CD4-positive, alpha-beta memory T cell (primary cell): ENCODE results near the gene PTPN20. TPM values are rescaled to one million over a fixed set of nuclear protein-coding genes. Genes with fewer than 3 reads are reported as not detected.
A peak's percentile ranks its signal among the peaks of the same experiment; 100 is the strongest.
"Not testable (repeated sequence)": the region's sequence is repeated elsewhere in the genome, so short reads cannot be mapped to it uniquely, and the experiment has no call there.

Experiments
- CTCF ChIA-PET: fragments of 350-600 bp; sonication (Branson Sonifier 250); formaldehyde crosslinking; loops from one replicate; lab custom pipeline; 2021; ENCODE audit warnings: inconsistent platforms; ENCODE audit not compliant: partially characterized antibody; lab: Charles Lee
- POLR2A ChIA-PET: fragments of 350-600 bp; sonication (Branson Sonifier 250); formaldehyde crosslinking; loops from one replicate; lab custom pipeline; 2021; ENCODE audit not compliant: partially characterized antibody; lab: Charles Lee
- DNase-seq, 5 donors: peaks; one replicate each; pipeline versions ENCODE4 v3.0.0 to v3.0.0-alpha.2; 2020 to 2022; ENCODE audit warnings: mixed read lengths in 1 of 5
- H3K27ac ChIP-seq: one replicate; pipeline ENCODE4 v1.7.0; 2013; ENCODE audit warnings: low read depth, low read length
- H3K27me3 ChIP-seq: 2 replicates; pipeline ENCODE4 v1.7.0; 2013; ENCODE audit warnings: mild to moderate bottlenecking, low read length, moderate library complexity; ENCODE audit not compliant: insufficient read depth
- H3K36me3 ChIP-seq: 2 replicates; pipeline ENCODE4 v1.7.0; 2013; ENCODE audit warnings: mild to moderate bottlenecking, low read length, moderate library complexity; ENCODE audit not compliant: insufficient read depth
- H3K4me1 ChIP-seq: 2 replicates; pipeline ENCODE4 v1.7.0; 2013; ENCODE audit warnings: mild to moderate bottlenecking, low read length, moderate library complexity; ENCODE audit not compliant: insufficient read depth
- H3K4me3 ChIP-seq, 2 donors: one replicate each; pipeline ENCODE4 v1.7.0; 2013; ENCODE audit warnings: low read length in 2 of 2, mild to moderate bottlenecking in 1 of 2
- H3K9me3 ChIP-seq, 2 donors: one replicate each; pipeline ENCODE4 v1.7.0; 2013; ENCODE audit warnings: low read length in 2 of 2, control low read depth in 1 of 2; ENCODE audit not compliant: control insufficient read depth in 1 of 2
- H3K27ac Mint-ChIP-seq, 7 donors: one replicate each; pipeline ENCODE4 v1.8.0; 2020 to 2021; ENCODE audit warnings: mixed read lengths in 7 of 7, mild to moderate bottlenecking in 6 of 7, inconsistent platforms in 3 of 7, moderate library complexity in 3 of 7
- H3K27me3 Mint-ChIP-seq, 2 donors: one replicate each; pipeline ENCODE4 v1.8.0; 2020 to 2021; ENCODE audit warnings: mixed read lengths in 2 of 2
- H3K36me3 Mint-ChIP-seq, 2 donors: one replicate each; pipeline ENCODE4 v1.8.0; 2020 to 2021; ENCODE audit warnings: mixed read lengths in 2 of 2, inconsistent platforms in 1 of 2, mild to moderate bottlenecking in 1 of 2
- H3K4me1 Mint-ChIP-seq, 4 donors: one replicate each; pipeline ENCODE4 v1.8.0; 2020 to 2021; ENCODE audit warnings: mixed read lengths in 4 of 4, mild to moderate bottlenecking in 1 of 4
- H3K4me3 Mint-ChIP-seq, 8 donors: one replicate each; pipeline ENCODE4 v1.8.0; 2020 to 2021; ENCODE audit warnings: mixed read lengths in 8 of 8, mild to moderate bottlenecking in 7 of 8, moderate library complexity in 6 of 8, inconsistent platforms in 3 of 8
- H3K9me3 Mint-ChIP-seq, 8 donors: one replicate each; pipeline ENCODE4 v1.8.0; 2020 to 2021; ENCODE audit warnings: mixed read lengths in 8 of 8, mild to moderate bottlenecking in 5 of 8, inconsistent platforms in 3 of 8, moderate library complexity in 1 of 8
- intact Hi-C: fragments of 100-400 bp; cut with micrococcal nuclease; formaldehyde crosslinking; loops from one replicate; pipeline ENCODE4 v1.15.1; 2023
- polyA plus RNA-seq, 2 donors: library from polyadenylated mRNA; unstranded; fragments of 300-500 nt; fragmentation: Illumina TruSeq; gene quantifications; one replicate each; pipeline ENCODE4 v1.2.3, GENCODE V29; 2021
- total RNA-seq, 2 experiments: library from RNA; stranded (reverse); gene quantifications; one replicate each; pipeline ENCODE4 v1.2.3, GENCODE V29; 2021

Gene PTPN20
- total and polyA plus RNA-seq, 4 experiments from 2014 or later: 0.67 to 1.9 (median 0.99) TPM

- intact Hi-C loops, CTCF ChIA-PET, H3K27me3 Mint-ChIP-seq, H3K36me3 ChIP-seq, H3K9me3 Mint-ChIP-seq, H3K27ac ChIP-seq, H3K27me3 ChIP-seq, H3K4me1 ChIP-seq, POLR2A ChIA-PET, H3K4me1 Mint-ChIP-seq, H3K4me3 Mint-ChIP-seq, DNase-seq, H3K9me3 ChIP-seq, H3K36me3 Mint-ChIP-seq, H3K27ac Mint-ChIP-seq, H3K4me3 ChIP-seq: not testable (repeated sequence)
These were observed 14.2 kb upstream of the PTPN20 start for GRCh38 chr10:46896762-46897692.

DNA sequence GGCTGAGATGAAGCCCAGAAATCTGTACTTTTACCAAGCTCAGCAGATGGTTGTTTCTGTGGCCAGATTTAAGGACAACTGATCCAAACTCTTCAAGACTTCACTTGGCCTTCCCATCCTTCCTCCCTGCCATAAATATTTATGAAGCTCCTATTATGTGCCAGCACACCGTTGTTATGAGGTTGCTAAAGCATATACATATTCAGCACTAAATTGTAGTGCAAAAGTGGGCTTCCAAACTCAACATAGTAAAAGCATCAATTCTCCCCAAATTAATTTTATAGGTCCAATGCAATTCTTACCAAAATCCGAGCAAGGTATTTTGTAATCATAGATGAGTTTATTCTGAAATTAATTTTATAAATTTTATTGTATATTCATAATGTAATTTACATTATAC lies 10.0 kb upstream of the PTPN20 start:
- H3K27ac Mint-ChIP-seq: peak overlapping the region in 1 of 7 donors; percentile 70
- POLR2A ChIA-PET, H3K27me3 Mint-ChIP-seq, H3K4me1 Mint-ChIP-seq, H3K4me3 Mint-ChIP-seq, DNase-seq, H3K4me3 ChIP-seq, H3K36me3 Mint-ChIP-seq, H3K4me1 ChIP-seq, CTCF ChIA-PET, H3K27me3 ChIP-seq, intact Hi-C loops, H3K36me3 ChIP-seq, H3K27ac ChIP-seq, H3K9me3 ChIP-seq, H3K9me3 Mint-ChIP-seq: not testable (repeated sequence)

- H3K4me3 ChIP-seq, H3K27ac Mint-ChIP-seq, CTCF ChIA-PET, H3K9me3 Mint-ChIP-seq, H3K4me1 ChIP-seq, H3K27me3 ChIP-seq, H3K36me3 ChIP-seq, H3K4me3 Mint-ChIP-seq, H3K27me3 Mint-ChIP-seq, H3K27ac ChIP-seq, H3K4me1 Mint-ChIP-seq, DNase-seq, intact Hi-C loops, H3K36me3 Mint-ChIP-seq, H3K9me3 ChIP-seq, POLR2A ChIA-PET: not testable (repeated sequence)
These were observed 7.4 kb upstream of the PTPN20 start for GRCh38 chr10:46903874-46904273.

GRCh38 chr10:46906359-46906758 lies 4.9 kb upstream of the PTPN20 start:
- H3K4me1 Mint-ChIP-seq, H3K27me3 ChIP-seq, H3K36me3 Mint-ChIP-seq, DNase-seq, H3K9me3 ChIP-seq, intact Hi-C loops, H3K36me3 ChIP-seq, CTCF ChIA-PET, H3K27ac Mint-ChIP-seq, H3K4me3 ChIP-seq, POLR2A ChIA-PET, H3K9me3 Mint-ChIP-seq, H3K27ac ChIP-seq, H3K4me3 Mint-ChIP-seq, H3K27me3 Mint-ChIP-seq, H3K4me1 ChIP-seq: not testable (repeated sequence)

DNA sequence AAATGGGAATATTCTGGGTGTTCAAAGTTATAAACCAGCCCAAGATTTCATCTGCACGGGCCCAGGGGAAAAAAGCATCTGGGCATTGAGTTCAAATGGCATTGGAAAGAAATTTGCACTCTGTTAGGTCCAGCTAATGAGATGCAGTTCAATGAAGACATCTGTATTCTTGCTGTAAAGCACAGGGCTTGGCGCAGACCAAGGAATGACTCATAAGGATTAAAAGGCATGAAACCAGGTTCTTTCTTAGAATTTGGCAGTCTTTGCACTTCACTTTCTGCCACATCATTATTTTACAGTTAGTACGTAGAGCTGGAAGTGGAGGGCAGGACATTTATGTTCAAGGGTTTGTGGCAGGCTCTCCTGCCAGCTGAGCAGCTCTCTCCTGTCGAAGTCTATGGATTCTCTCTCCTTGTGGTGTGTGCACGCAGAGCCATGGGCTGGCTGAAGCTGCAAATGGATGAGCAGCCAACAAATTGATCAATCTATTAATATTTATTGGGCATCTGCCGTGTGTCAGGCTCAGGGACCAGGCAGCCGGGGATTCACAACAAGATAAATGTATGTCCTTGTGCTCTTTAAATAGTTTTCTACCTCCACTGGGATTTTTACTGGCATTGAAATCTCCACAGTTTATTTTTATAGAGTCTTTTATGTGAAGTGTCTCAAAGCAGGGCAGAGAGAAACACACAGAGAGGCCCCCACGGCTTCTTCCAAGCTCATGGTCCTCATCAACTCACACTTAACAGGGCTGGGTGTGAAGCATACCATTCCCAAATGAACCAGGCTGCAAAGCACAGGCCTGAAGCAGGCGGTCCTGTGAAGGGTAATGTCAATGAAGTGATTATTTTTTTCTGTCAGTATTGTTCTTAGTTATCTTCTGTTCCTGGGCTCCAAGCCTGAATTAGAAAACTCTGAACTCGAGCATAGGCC lies 3.8 kb upstream of the PTPN20 start:
- H3K36me3 ChIP-seq, H3K4me1 Mint-ChIP-seq, H3K27ac ChIP-seq, H3K4me3 ChIP-seq, intact Hi-C loops, H3K4me1 ChIP-seq, H3K27me3 Mint-ChIP-seq, CTCF ChIA-PET, H3K36me3 Mint-ChIP-seq, DNase-seq, H3K9me3 ChIP-seq, H3K4me3 Mint-ChIP-seq, H3K27ac Mint-ChIP-seq, POLR2A ChIA-PET, H3K9me3 Mint-ChIP-seq, H3K27me3 ChIP-seq: not testable (repeated sequence)

DNA sequence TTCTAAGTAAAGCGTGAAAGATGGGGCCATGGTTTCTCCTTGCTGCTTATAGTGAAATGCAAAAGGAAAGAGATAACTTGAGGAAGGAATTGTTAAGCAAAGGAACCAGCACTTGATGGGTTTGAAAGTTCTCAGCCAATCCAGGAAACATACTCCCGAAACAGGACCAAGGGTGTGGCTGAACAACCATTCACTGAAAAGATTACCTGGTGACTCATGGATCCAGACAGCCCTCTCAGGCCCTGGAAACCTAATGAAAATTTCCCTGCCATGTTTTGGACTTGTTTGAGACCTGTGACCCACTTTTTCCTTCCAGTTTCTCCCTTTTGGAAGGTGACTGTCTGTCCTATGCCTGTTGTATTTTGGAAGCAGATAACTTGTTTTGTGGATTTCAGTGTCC lies 11.3 kb downstream of the PTPN20 start:
- CTCF ChIA-PET, H3K36me3 Mint-ChIP-seq, H3K27ac Mint-ChIP-seq, intact Hi-C loops, H3K4me1 Mint-ChIP-seq, H3K27ac ChIP-seq, H3K27me3 ChIP-seq, POLR2A ChIA-PET, H3K4me3 ChIP-seq, DNase-seq, H3K9me3 ChIP-seq, H3K4me1 ChIP-seq, H3K27me3 Mint-ChIP-seq, H3K36me3 ChIP-seq, H3K9me3 Mint-ChIP-seq, H3K4me3 Mint-ChIP-seq: not testable (repeated sequence)

GRCh38 chr10:46925156-46925555 lies 13.9 kb downstream of the PTPN20 start:
- H3K27me3 Mint-ChIP-seq, H3K27ac Mint-ChIP-seq, H3K4me3 ChIP-seq, H3K27me3 ChIP-seq, H3K36me3 ChIP-seq, H3K4me1 Mint-ChIP-seq, H3K4me3 Mint-ChIP-seq, H3K4me1 ChIP-seq, CTCF ChIA-PET, H3K27ac ChIP-seq, POLR2A ChIA-PET, H3K9me3 ChIP-seq, intact Hi-C loops, DNase-seq, H3K9me3 Mint-ChIP-seq, H3K36me3 Mint-ChIP-seq: not testable (repeated sequence)
